ENCODE data around the gene CFAP58.

CFAP58 gene

DNA sequence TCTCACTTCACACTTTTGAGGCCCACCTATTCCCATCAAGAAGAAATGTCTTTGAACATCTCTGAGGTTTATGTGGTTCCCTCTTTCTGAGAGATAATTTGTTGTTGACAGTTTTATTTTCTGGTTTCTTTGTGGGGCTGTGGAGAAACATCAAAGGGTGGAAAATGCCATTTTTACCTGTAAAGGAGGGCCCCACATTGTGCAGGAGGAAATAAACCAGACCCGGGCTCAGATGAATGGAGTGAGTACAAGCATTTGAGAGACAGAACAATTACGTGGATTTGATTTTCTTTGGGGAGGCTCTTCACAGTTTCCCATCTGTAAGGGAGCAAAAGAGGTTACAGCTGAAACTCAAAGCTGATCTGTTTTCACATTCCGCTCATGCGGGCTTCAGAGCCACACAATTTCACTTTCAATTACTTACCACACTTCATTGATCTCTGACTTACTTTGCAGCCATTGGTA, 45.2 kb upstream of the CFAP58 start:
- POLR2A ChIA-PET (ENCODE audit: low non-redundant PET) = no interaction called here
- TF ChIP-seq, protein P1, sequence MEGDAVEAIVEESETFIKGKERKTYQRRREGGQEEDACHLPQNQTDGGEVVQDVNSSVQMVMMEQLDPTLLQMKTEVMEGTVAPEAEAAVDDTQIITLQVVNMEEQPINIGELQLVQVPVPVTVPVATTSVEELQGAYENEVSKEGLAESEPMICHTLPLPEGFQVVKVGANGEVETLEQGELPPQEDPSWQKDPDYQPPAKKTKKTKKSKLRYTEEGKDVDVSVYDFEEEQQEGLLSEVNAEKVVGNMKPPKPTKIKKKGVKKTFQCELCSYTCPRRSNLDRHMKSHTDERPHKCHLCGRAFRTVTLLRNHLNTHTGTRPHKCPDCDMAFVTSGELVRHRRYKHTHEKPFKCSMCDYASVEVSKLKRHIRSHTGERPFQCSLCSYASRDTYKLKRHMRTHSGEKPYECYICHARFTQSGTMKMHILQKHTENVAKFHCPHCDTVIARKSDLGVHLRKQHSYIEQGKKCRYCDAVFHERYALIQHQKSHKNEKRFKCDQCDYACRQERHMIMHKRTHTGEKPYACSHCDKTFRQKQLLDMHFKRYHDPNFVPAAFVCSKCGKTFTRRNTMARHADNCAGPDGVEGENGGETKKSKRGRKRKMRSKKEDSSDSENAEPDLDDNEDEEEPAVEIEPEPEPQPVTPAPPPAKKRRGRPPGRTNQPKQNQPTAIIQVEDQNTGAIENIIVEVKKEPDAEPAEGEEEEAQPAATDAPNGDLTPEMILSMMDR (conservative IDR thresholded peaks at IDR 0.05; ENCODE audit: low read depth) = no peak
- no peak overlapping the region for H3K27ac ChIP-seq
- no peak for DNase-seq (ENCODE audit: low spot score)
- CTCF ChIA-PET = interaction anchor here (5.7 kb wide), 1 partner anchor 16 kb away, joined by 42 read pairs; no protein-coding TSS in a partner anchor

GRCh38 chr10:104309980-104310978, 43.4 kb upstream of the CFAP58 start:
- ChIA-PET POLR2A (ENCODE audit: low non-redundant PET) (no interaction called here), CTCF (interaction anchor here (0.5 to 1.0 kb wide), 3 partner anchors 11 to 18 kb away, joined by 3 to 4 read pairs (median 3); no protein-coding TSS in a partner anchor)
- DNase-seq (ENCODE audit: low spot score) = no peak
- H3K27ac ChIP-seq = peak overlapping the region; percentile 82
- TF ChIP-seq, protein P1 (conservative IDR thresholded peaks at IDR 0.05; ENCODE audit: low read depth) = no peak

GRCh38 chr10:104311184-104311720, 42.4 kb upstream of the CFAP58 start:
- ChIA-PET CTCF (interaction anchor here (0.6 to 1.1 kb wide), 3 partner anchors 40 to 714 kb away, joined by 3 to 4 read pairs (median 3); no protein-coding TSS in a partner anchor), POLR2A (ENCODE audit: low non-redundant PET) (no interaction called here)
- TF ChIP-seq, protein P1 (conservative IDR thresholded peaks at IDR 0.05; ENCODE audit: low read depth) = no peak
- DNase-seq (ENCODE audit: low spot score) = no peak
- peak overlapping the region; percentile 82 for H3K27ac ChIP-seq

GRCh38 chr10:104314591-104315485, 38.8 kb upstream of the CFAP58 start:
- CTCF ChIA-PET = interaction anchor here (0.5 to 1.4 kb wide), 6 partner anchors 9 to 67 kb away, joined by 3 to 5 read pairs (median 4); no protein-coding TSS in a partner anchor
- POLR2A ChIA-PET (ENCODE audit: low non-redundant PET) = interaction anchor here (0.6 kb wide), 1 partner anchor 8 kb away, joined by 3 read pairs; no protein-coding TSS in a partner anchor

GRCh38 chr10:104315486-104315921, 38.1 kb upstream of the CFAP58 start:
- ChIA-PET POLR2A (ENCODE audit: low non-redundant PET) (interaction anchor here (0.6 kb wide), 1 partner anchor 9 kb away, joined by 3 read pairs; no protein-coding TSS in a partner anchor), CTCF (interaction anchor here (0.5 to 0.7 kb wide), 4 partner anchors 21 to 66 kb away, joined by 3 to 5 read pairs (median 4); partner anchors contain the start of gene ITPRIP)

More at GRCh38 chr10:104314591-104315485, 38.8 kb upstream of the CFAP58 start:
- TF ChIP-seq, protein P1 (conservative IDR thresholded peaks at IDR 0.05; ENCODE audit: low read depth) = no peak
- DNase-seq (ENCODE audit: low spot score) = no peak
- H3K27ac ChIP-seq = no peak overlapping the region

More at GRCh38 chr10:104315486-104315921, 38.1 kb upstream of the CFAP58 start:
- DNase-seq (ENCODE audit: low spot score) = no peak
- H3K27ac ChIP-seq = peak overlapping the region; percentile 25
- TF ChIP-seq, protein P1 (conservative IDR thresholded peaks at IDR 0.05; ENCODE audit: low read depth) = no peak

Measured in RWPE1 (cell line).